ENCODE measurements around the gene GRID1.

GRCh38 chr10:85983051-85983450 lies 383.5 kb downstream of the GRID1 start:
- TF ChIP-seq NONO (IDR thresholded peaks at IDR 0.05; ENCODE audit: low read depth in 2 of 2, low read length in 1 of 2): no peak
- TF ChIP-seq MTA3 (IDR thresholded peaks at IDR 0.05; ENCODE audit: borderline replicate concordance): no peak
- TF ChIP-seq EZH2 (IDR thresholded peaks at IDR 0.05; ENCODE audit: borderline replicate concordance, low read depth, low read length): no peak
- no peak for TF ChIP-seq ATF2 (CRISPR knock-in tag; IDR thresholded peaks at IDR 0.05)
- TF ChIP-seq SMC3 (conservative IDR thresholded peaks at IDR 0.05; ENCODE audit: insufficient read depth, low read depth, low read length): no peak
- no peak for TF ChIP-seq HINFP (tag; conservative IDR thresholded peaks at IDR 0.05; ENCODE audit: low read depth)
- no peak for TF ChIP-seq CHD2 (IDR thresholded peaks at IDR 0.05; ENCODE audit: low read depth, low read length)
- TF ChIP-seq ZNF280B (CRISPR knock-in tag; IDR thresholded peaks at IDR 0.05): no peak
- TF ChIP-seq PHF21A (IDR thresholded peaks at IDR 0.05; ENCODE audit: borderline replicate concordance, low read depth): no peak
- no peak for TF ChIP-seq CTCF (IDR thresholded peaks at IDR 0.05 in 2 of 3, conservative IDR thresholded peaks at IDR 0.05 in 1 of 3; ENCODE audit: insufficient read depth in 2 of 3, low read depth in 1 of 3, low read length in 3 of 3)
- TF ChIP-seq MNT (conservative IDR thresholded peaks at IDR 0.05): no peak
- TF ChIP-seq TBL1XR1 (IDR thresholded peaks at IDR 0.05; ENCODE audit: low read length in 2 of 2): no peak
- TF ChIP-seq KAT7 (CRISPR knock-in tag; IDR thresholded peaks at IDR 0.05; ENCODE audit: borderline replicate concordance): no peak
